Lower leg skin (tissue), 4 donors: ENCODE results near the gene CDH23. TPM values are rescaled to one million over a fixed set of nuclear protein-coding genes. Genes with fewer than 3 reads are reported as not detected.

Source experiments
- DNase-seq, 2 donors: peaks; one replicate each; pipeline ENCODE4 v3.0.0-alpha.2; 2019; ENCODE audit warnings: low spot score in 2 of 2
- H3K4me3 ChIP-seq: fragments of 200-600 bp; sonication (generic); 2 replicates; pipeline ENCODE4 v1.5.1; 2017; ENCODE audit warnings: mild to moderate bottlenecking, low read depth; ENCODE audit not compliant: poor library complexity, severe bottlenecking
- CTCF ChIP-seq, 3 donors: fragments of 450-650 bp; IDR thresholded peaks; one replicate each; pipeline ENCODE4 v1.5.1; 2016; ENCODE audit warnings: antibody characterized with exemption in 3 of 3, mild to moderate bottlenecking in 3 of 3, moderate library complexity in 2 of 3
- POLR2A ChIP-seq, 2 donors: fragments of 450-650 bp; IDR thresholded peaks; one replicate each; pipeline ENCODE4 v1.6.1; 2016 to 2017; ENCODE audit warnings: antibody characterized with exemption in 2 of 2, mild to moderate bottlenecking in 1 of 2, moderate library complexity in 1 of 2
- WGBS, 2 donors: methylation state at CpG; one replicate each; pipeline ENCODE4 v1.1.5; 2018; 5-methylcytosine and 5-hydroxymethylcytosine counted together
- intact Hi-C: fragments of 100-400 bp; cut with DNase I; formaldehyde crosslinking; loops from one replicate; pipeline ENCODE4 v1.15.0; 2023; ENCODE audit warnings: low total_unique reads
- total RNA-seq, 4 donors: library from RNA; depleted of rRNA; stranded (reverse); fragments of >200 nt; gene quantifications; one replicate each; pipeline ENCODE4 v1.1.0, GENCODE V29; 2016

Gene CDH23
- total RNA-seq, 4 donors from 2014 or later, result 1.7 to 9.2 (median 2.6) TPM

GRCh38 chr10:71549766-71550533 is 153.2 kb downstream of the CDH23 start:
- DNase-seq, result no peak
- intact Hi-C loops, result no loop called here
- no peak overlapping the region for H3K4me3 ChIP-seq
- TF ChIP-seq POLR2A (IDR thresholded peaks at IDR 0.05), result no peak
- TF ChIP-seq CTCF (IDR thresholded peaks at IDR 0.05), result no peak
- 90 to 93% methylated on average over 11 of the region's 11 CpGs for WGBS, 2 donors

GRCh38 chr10:71550628-71551027 is 153.9 kb downstream of the CDH23 start:
- TF ChIP-seq CTCF (IDR thresholded peaks at IDR 0.05) (no peak), POLR2A (IDR thresholded peaks at IDR 0.05) (no peak)
- no peak overlapping the region for H3K4me3 ChIP-seq
- WGBS, 2 donors, result 73 to 76% methylated on average over 7 of the region's 7 CpGs
- no peak for DNase-seq
- intact Hi-C loops, result loop anchor here (1.0 kb wide), 1 partner anchor 42 kb away; no protein-coding TSS in a partner anchor

GRCh38 chr10:71551970-71552369 is 155.2 kb downstream of the CDH23 start:
- intact Hi-C loops, result loop anchor here (1.0 kb wide), 1 partner anchor 44 kb away; no protein-coding TSS in a partner anchor
- TF ChIP-seq CTCF (IDR thresholded peaks at IDR 0.05) (no peak), POLR2A (IDR thresholded peaks at IDR 0.05) (no peak)
- WGBS, 2 donors, result 91 to 97% methylated on average over 2 to 3 of the region's 3 CpGs
- H3K4me3 ChIP-seq, result no peak overlapping the region
- DNase-seq, result no peak

GRCh38 chr10:71553432-71553831 is 156.7 kb downstream of the CDH23 start:
- TF ChIP-seq CTCF (IDR thresholded peaks at IDR 0.05) (no peak), POLR2A (IDR thresholded peaks at IDR 0.05) (no peak)
- intact Hi-C loops, result no loop called here
- 56 to 68% methylated on average over 5 of the region's 5 CpGs for WGBS, 2 donors
- H3K4me3 ChIP-seq, result no peak overlapping the region
- no peak for DNase-seq

- intact Hi-C loops, result no loop called here
- H3K4me3 ChIP-seq, result no peak overlapping the region
- DNase-seq, result no peak
- 38 to 43% methylated on average over 2 of the region's 2 CpGs for WGBS, 2 donors
- TF ChIP-seq POLR2A (IDR thresholded peaks at IDR 0.05) (no peak), CTCF (IDR thresholded peaks at IDR 0.05) (no peak)
Observed at GRCh38 chr10:71554671-71555070, 158.0 kb downstream of the CDH23 start.
